Measurements from ENCODE around the gene LCE2B.
A peak's percentile ranks its signal among the peaks of the same experiment; 100 is the strongest.
"Not testable (repeated sequence)": the region's sequence is repeated elsewhere in the genome, so short reads cannot be mapped to it uniquely, and the experiment has no call there.

Gene LCE2B

GRCh38 chr1:152685823-152686222 lies at the start of gene LCE2B:
LCE2B (plus strand) TSS chr1:152686123; CDS start chr1:152686844, 721 bp downstream.
- DNase-seq, result not testable (repeated sequence)

DNA sequence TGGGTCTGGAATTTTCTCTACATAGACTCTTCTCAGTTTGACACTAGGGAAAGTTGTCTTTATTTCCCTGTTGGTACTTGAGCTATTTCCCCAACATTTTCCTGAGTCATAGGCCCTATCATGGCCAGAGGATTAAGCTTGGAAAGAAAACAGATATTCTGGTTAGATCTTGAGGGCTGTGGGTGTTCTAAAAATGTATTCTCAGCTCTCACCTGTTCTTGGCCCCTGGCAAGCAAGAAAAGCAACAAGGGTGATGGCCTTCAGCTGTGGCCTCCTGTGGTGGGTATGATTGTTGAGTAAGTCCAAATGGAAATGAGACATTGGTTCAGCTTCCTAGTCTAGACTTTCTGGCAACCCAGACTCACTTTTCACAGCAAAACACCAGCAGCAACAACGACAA lies 45.6 kb upstream of the LCE2B start:
- DNase-seq, result no peak

DNA sequence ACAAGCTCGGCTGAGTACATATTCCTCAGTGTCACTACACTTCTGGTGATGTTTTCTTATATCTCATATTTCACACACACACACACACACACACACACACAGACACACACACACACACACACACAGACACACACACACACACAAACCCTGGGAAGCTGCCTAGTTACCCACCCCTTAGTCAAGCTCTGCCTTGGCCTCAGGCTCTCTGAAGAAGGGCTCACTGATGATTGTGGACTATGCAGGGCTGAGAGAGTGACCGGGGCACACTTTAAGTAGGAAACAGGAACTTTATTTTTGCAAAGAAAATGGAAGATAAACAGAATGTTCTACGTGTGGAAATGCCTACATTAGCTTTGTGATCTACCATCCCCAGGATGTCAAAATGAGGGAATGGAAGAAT lies 42.0 kb upstream of the LCE2B start:
- DNase-seq, result no peak

- DNase-seq, result no peak
Measured at GRCh38 chr1:152645146-152645545, 40.8 kb upstream of the LCE2B start.

DNA sequence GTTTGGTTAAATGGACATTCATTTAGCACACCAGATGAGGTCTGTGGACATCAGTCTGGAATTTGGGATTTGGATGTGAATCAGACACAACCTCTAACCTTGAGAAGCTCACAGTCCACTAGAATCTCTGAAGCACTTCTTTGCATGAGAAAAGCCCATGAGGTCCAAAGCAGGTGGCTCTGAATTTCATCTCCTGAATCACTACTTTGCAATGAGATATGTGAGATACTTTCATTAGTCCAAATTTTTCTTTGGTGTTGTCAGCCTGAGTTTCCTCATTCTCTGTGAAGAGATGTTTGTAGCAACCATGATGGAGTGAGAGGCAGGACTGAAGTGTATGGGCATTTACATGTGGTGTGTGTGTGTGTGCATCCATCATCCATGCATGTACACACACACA lies 39.3 kb upstream of the LCE2B start:
- no peak for DNase-seq

GRCh38 chr1:152654110-152654509 lies 31.8 kb upstream of the LCE2B start:
- peak; percentile 54 for DNase-seq

GRCh38 chr1:152656459-152656858 lies 29.5 kb upstream of the LCE2B start:
- DNase-seq, result no peak

- DNase-seq, result no peak
Measured at GRCh38 chr1:152657677-152658076, 28.2 kb upstream of the LCE2B start.

- no peak for DNase-seq
Measured at GRCh38 chr1:152658649-152659048, 27.3 kb upstream of the LCE2B start.

DNA sequence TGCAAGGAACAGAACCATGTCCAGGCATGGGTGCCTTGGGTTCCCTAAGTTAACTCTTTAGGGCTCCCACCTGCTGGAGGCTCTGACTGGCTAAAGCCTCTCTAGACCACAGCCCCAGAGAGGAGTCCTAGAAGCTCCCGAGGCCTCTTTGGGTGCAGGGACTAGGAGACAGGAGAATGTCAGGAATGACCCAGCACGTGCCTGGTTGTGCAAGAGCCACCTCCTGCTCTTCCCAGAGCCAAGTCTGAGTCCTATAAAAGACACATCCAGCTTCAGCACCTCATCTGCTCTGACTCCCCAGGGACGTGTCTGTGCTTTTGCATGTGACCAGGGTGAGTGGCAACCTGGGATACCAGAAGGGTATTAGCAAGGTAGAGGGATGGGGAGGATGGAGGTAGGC lies 22.8 kb upstream of the LCE2B start, which contains the start of gene LCE2D:
Gene LCE2D, plus strand, starts transcription at position 283 of the 400 bp plus-strand sequence. CDS start 726 bp downstream, outside the sequence.
- no peak for DNase-seq

- DNase-seq, result not testable (repeated sequence)
Measured at GRCh38 chr1:152666171-152666570, 19.8 kb upstream of the LCE2B start.

- DNase-seq, result no peak
Measured at GRCh38 chr1:152667648-152668047, 18.3 kb upstream of the LCE2B start.

- DNase-seq, result no peak
Measured at GRCh38 chr1:152673016-152673415, 12.9 kb upstream of the LCE2B start.

- DNase-seq, result not testable (repeated sequence)
Measured at GRCh38 chr1:152674983-152675382, 10.9 kb upstream of the LCE2B start, which contains the start of gene LCE2C. LCE2C (plus strand) TSS chr1:152675279; CDS start chr1:152676016, 737 bp downstream.

DNA sequence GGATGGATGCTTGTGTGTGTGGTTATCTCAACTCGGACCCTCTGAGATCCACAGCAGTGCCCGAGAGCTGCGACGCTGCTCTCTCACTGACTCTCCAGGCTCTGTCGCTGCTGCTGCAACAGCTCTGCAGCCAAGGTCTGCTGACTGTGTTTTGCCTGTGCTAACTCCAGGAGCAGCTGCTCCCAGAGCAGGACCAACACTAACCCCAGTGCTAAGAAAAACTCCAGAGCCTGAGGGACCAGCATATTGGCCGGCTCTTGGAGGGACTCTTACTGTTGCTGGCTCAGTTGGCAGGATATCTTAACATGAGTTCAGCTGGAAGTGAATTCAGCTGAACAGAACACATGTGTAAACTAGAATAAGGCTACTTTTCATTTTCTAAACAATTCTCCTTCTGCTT lies 6.5 kb upstream of the LCE2B start:
- DNase-seq, result peak; percentile 37

DNA sequence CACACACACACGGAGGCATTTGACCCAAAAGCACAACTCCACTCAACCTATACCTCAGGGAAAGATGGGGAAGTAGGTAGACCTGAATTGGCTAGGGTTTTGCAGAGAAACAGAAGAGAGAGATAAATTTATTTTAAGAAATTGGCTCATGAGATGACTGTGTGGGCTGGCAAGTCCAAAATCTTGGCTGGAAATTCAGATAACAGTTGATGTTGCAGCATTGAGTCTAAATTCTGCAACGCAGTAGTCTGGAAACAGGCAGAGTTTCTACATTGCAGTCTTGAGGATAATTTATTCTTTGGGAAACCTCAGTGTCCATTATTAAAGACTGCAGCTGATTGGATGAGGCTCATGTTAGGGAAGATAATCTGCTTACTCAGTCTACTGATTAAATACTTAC lies 4.3 kb upstream of the LCE2B start:
- DNase-seq, result no peak

- DNase-seq, result no peak
Measured at GRCh38 chr1:152683846-152684245, 2.1 kb upstream of the LCE2B start.

- no peak for DNase-seq
Measured at GRCh38 chr1:152697701-152698600, 12.0 kb downstream of the LCE2B start, which contains the start of gene LCE2A. LCE2A (plus strand) TSS chr1:152698345; CDS start chr1:152698902, 557 bp downstream.

GRCh38 chr1:152699746-152700145 lies 13.8 kb downstream of the LCE2B start:
- DNase-seq, result no peak

DNA sequence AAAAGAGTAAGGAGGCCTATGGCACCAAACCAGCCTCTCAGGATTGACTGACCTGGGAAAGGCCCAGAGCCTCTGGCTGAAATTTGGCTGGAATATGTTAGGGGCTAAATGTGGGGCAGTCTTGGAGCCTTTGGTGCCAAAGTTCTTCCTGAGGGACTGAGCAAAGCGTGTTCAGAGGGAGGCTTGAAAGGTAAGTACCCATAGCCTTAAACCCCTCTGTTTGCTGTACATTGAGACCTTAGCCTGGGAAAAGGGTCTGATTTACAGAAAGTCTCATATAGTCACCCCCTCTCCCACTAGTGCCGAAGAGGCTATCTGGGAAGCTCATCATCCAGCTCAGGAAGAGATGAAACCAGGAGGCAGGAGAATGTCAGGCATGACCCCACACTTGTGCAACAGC lies 21.9 kb downstream of the LCE2B start, which contains the start of gene LCE4A:
Gene LCE4A, plus strand, starts transcription at position 301 of the 400 bp plus-strand sequence. CDS start 916 bp downstream, outside the sequence.
- no peak for DNase-seq

DNA sequence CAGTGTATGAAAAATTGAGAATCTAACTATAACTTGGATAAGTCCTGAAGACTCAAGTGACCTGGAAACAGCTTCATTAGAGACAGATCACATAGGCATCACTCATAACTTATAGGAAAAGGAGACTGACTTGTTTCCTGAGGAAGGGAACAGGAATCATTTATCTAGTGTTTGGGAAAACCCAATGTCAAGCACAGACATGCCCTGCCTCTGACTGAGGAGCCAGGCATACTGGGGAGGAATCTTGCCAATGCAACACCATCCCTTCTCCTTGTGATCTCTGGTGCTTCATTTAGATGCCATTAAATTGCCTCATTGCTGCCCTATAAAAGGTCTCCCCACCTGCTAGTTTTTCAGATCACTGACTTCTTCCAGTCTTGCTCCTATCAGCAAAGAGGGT lies 32.3 kb downstream of the LCE2B start:
- DNase-seq, result no peak

DNA sequence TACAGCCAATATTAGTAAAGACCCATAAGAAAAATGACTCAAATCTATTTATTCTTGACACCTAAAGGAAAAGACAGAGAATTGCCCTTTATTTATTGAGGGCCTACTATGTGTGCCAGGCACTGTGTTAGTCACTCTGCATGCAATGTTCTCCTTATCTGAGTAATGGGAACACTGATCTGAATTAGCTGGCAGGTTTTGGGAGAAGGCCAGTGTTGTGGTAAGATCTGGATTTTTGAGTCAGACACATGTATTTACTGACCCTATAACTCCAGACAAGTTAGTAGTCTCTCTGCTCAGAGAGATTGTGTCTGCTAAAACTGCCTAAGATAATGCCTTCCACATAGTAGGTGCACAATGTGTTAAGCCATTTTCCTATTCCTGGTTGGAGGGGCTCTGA lies 39.3 kb downstream of the LCE2B start:
- no peak for DNase-seq

GRCh38 chr1:152728986-152729385 lies 43.1 kb downstream of the LCE2B start:
- DNase-seq, result no peak

DNA sequence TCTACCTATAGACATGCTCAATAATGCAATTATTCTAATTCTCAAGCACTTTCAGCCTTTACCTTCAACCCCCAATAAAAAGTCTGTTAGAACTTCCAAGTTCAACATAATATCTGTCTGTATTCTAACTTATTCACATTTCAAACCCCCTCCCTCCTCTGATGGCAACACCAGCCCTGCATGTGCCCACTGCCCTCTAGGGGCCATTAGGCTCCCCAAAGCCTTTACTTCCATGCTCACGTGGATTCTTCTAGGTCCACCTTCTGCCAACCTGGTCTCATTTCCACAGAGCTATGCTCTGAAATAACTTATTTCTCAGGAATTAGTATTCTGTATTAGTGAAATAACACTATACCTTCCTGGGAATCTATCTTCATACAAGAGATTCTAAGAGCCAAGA lies 49.7 kb downstream of the LCE2B start:
- no peak for DNase-seq

All from right hindlimb (tissue), 1 donor.